ENCODE measurements around the gene DNAH3.
"Not testable (repeated sequence)": the region's sequence is repeated elsewhere in the genome, so short reads cannot be mapped to it uniquely, and the experiment has no call there.

DNAH3 gene

GRCh38 chr16:20939611-20940010 lies 211.0 kb downstream of the DNAH3 start:
- no peak for DNase-seq (ENCODE audit: low read depth)

DNA sequence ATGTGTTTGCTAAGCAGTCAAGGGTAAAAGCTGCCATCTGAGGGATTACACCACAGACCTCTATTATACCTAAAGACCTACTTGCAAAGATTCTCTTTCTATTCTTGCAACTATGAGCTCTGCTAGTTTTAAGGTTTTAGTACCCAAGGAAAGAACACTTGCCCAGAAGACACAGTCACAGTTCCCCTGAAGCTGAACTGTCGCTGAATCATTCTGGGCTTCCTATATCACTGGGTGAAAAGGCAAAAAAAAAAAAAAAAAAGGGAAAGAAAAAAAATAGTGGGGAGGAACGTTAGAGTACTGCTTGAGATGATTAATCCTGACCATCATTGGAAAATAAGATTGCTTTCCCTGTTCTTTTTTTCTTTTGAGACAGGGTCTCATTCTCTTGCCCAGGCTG lies 212.2 kb downstream of the DNAH3 start:
- no peak for DNase-seq (ENCODE audit: low read depth)

GRCh38 chr16:20937736-20938135 lies 212.9 kb downstream of the DNAH3 start:
- DNase-seq (ENCODE audit: low read depth), result no peak

GRCh38 chr16:20933589-20933988 lies 217.1 kb downstream of the DNAH3 start:
- no peak for DNase-seq (ENCODE audit: low read depth)

- no peak for DNase-seq (ENCODE audit: low read depth)
These were observed 219.5 kb downstream of the DNAH3 start for GRCh38 chr16:20931066-20931600.

DNA sequence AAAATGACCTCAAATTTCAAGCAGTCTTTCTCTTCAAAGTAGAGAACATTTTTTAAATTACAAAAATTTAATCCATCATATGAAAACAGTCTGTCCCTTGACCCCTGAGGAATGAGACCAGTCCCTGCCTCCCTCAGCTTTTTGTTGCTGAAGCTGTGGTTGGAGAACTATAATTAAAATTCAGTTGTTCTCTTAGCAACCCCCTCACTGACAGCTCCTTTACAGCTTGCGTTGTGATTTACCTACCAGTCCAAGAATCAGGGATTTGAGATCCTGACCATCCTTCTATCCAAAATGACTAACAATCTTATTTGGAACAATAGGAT lies 220.3 kb downstream of the DNAH3 start:
- no peak for DNase-seq (ENCODE audit: low read depth)

GRCh38 chr16:20929676-20930364 lies 220.8 kb downstream of the DNAH3 start:
- DNase-seq (ENCODE audit: low read depth), result not testable (repeated sequence)

DNA sequence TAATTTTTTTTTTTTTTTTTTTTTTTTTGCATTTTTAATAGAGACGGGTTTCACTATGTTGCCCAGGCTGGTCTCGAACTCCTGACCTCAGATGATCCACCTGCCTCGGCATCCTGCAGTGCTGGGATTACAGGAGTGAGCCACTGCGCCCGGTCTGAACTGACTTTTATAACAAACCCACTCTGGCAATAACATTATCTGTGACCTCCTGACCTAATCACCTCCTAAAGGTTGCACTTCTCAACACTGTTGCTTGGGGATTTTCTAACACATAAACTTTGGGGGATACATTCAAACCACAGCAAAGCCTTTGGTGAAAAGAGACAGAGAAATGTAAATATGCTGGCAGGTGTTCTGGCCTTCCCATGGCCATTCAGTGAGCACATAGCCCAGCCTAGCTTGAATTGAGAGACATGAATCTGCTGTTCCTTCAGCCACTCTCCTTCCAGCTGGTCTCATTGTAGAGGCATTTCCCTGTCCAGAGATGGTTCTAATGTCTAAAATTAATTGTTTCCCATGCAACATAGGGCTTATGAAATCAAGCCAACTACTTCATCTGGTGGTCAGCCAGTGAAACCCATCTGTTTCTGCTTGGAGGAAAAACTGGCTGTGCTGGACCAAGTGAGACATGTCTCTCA lies 221.8 kb downstream of the DNAH3 start:
- no peak for DNase-seq (ENCODE audit: low read depth)

DNA sequence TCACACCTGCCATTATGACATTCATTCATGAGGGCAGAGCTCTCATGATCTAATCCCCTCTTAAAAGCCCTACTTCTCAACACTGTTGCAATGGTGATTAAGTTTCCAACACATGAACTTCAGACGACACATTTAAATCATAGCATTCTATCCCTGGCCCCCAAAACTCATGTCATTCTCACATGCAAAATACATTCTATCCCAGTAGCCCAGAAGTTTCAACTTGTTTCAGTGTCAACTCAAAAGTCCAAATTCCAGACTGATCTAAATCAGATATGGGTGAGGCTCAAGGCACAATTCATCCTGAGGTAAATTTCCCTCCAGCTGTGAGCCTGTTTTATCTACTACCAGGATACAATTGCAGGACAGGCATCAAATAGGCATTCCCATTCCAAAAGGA lies 224.9 kb downstream of the DNAH3 start:
- DNase-seq (ENCODE audit: low read depth), result no peak

DNA sequence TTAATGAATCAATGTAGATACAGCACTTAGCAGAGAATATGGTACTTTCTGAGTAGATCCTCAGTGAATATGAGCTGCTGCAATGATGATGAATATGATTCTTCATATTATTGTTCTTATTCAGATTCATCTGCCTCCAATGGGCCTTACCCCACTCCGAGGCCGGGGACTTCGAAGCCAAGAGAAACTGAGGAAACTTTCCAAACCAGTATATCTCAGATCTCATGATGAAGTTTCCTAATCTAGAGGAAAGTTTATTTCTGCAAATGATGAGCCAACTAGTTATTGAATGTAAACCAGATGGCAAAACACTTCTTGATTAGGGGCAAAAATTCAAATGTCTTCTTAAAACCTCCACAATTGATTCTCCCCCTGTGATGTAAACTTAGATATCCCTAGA lies 226.8 kb downstream of the DNAH3 start:
- DNase-seq (ENCODE audit: low read depth), result no peak

DNA sequence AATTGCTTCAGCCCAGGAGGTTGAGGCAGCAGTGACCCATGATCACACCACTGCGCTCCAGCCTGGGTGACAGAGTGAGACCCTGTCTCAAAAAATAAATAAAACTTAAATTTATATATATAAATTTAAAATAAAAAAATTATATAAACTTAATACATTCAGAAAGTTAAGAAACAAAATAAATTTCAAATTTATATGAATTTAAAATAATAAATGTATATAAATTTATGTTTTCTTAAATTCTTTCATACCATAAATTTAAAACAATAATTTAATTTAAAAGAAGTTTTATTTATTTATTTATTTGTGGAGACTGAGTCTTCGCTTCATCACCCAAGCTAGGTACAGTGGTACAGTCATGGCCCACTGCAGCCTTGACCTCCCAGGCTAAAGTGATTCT lies 229.8 kb downstream of the DNAH3 start:
- no peak for DNase-seq (ENCODE audit: low read depth)

GRCh38 chr16:20920091-20920490 lies 230.6 kb downstream of the DNAH3 start:
- no peak for DNase-seq (ENCODE audit: low read depth)

- DNase-seq (ENCODE audit: low read depth), result no peak
These were observed 232.0 kb downstream of the DNAH3 start for GRCh38 chr16:20918486-20919239.

- no peak for DNase-seq (ENCODE audit: low read depth)
These were observed 233.7 kb downstream of the DNAH3 start for GRCh38 chr16:20916942-20917341.

DNA sequence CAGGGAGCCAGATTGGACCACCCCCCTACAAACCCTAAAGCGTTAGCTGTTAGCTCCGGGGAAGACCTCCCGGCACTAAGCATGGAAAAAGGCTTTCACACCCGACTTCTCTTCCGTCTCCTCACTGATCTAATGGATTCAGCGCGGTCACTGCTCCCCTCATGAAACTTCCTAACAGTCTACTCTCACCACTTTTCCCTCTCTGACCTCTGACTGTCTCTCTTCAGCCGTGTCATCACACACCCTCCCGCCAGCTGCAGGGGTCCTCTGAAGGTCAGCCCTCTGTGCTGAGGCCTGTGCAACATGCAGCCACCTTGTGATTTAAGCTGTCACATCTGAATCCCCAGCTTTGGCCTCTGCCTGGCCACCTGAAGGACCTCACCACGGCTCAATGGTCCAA lies 234.4 kb downstream of the DNAH3 start:
- no peak for DNase-seq (ENCODE audit: low read depth)

DNA sequence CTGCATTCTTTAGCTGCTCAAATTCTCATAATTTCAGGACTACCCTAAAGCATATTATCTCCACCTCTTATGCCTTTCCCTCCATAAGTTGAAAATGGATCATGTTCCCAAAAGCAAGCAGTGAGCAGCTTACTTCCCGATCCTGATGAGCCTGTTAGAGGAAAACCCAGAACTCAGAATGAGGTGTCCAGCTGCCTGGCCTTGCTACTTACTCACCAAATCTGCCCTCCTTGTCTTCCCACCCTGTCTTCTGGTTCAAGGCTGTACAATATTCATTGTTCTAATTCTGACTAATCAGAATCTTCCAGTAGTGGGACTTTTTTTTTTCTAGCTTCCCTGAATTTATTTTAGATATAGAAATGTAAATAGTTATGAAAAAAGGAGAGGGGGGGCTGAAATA lies 239.3 kb downstream of the DNAH3 start:
- no peak for DNase-seq (ENCODE audit: low read depth)

DNA sequence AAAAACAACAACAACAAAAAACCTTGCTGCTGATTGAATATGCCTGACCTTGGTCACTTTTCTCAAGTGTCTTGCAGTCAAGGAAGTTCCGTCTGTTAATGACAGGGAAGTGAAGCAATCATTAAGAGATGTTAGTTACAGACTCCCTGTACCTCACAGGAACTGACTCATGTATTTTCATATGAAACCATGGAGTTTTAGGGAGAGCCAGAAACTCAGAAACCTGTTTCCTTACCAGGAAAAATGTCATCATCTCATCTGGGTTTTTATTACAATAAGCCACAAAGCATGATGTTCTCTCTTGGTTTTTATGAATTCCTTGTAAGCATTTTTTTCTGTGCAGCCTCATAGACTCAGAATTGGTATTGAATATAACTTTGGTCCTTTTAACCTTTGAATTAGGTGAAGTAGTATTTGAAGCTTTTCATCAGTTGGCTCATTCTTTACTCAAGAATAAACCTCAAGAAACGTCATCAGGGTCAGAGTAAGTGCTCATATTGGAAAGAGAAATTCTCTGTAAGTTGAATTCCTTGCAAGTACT lies 239.8 kb downstream of the DNAH3 start:
- no peak for DNase-seq (ENCODE audit: low read depth)

DNA sequence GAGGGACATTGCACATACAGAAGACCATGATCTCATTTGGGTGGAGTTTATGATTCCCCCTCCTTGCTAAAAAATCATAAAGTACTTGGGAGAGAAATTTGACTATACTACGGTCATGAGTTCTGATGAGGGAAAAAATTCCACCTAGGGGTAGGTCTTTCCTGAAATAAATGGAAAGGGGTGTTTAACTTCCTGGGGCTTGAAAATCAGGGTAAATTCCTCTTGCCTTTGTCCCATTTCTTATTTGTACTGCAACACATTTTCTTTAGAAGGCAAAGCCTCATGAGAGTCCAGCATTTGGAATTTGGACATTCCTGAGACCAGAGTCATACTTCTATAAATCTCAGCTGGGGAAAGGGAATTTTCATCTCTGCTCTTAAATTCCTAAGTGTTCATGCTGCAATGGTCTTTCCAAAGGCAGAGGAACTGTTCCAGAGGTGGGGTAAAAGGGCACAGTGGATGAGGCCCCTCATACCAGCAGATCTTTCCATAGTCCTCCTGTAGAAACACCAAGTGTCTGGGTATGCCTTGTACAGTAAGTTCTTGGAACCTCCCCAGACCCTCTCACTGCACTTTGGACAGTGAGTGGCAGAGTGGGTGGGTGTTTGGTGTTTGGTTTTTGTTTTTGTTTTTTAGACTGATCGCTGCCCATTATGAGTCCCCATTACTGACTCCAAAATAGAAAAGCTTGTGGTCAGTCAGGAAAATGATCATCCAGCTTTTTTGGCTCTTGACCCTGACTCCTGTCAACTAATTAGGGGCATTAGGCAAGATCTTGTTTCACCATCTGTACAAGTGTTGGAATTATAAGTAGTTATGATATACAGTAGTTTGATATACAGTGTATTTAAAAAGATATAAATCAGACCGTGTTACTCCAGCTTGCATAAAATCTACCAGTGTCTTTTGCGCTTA lies 244.0 kb downstream of the DNAH3 start:
- no peak for DNase-seq (ENCODE audit: low read depth)

DNA sequence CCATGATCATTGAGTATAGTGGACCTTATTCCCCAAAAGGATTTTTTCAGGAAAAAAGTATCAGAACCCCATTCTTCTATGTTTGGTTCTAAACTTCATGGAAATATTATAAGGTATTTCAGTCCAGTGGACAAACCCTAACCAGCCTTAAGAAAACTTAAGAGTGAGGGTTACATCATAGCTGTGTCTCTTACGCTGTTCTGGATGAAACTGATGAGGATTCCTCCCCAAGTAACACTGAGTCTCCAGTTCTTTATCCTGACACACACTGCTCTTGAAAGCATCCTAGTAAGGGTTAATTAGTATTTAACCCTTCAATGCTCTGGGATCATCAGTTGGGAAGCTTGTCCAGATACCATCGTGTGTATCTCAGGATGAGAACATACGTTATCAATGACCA lies 245.1 kb downstream of the DNAH3 start:
- no peak for DNase-seq (ENCODE audit: low read depth)

- DNase-seq (ENCODE audit: low read depth), result no peak
These were observed 246.1 kb downstream of the DNAH3 start for GRCh38 chr16:20904507-20905081.

DNA sequence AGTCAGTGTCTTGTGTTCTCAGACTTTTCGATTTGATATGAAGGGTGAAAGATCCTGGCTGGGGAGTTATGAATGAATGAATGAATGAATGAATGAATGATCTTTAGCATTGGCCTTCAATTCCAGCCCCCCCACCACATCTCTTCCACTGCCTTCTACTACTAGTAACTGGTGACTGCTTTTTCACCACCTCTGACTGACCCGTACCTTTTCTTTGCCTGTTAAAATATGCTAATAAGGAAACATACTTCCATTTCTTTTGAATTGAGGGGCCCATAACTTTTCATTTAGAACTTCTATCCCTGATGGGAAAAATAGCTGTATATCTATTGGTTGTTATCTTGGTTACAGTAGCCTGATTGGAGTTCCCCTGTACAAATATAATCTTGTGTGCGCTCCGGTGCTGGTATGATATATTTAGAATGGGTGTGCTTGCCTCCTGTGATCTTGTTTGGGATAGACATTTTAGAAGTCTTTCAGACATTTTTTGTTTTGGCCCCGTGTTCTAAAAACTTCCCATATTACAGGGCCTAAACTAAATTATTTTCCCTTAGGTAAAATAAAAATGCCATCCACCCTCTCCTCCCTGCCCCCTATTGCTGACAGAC lies 246.6 kb downstream of the DNAH3 start:
- no peak for DNase-seq (ENCODE audit: low read depth)
